ENCODE results near the gene CTSL. TPM values are rescaled to one million over a fixed set of nuclear protein-coding genes. Genes with fewer than 3 reads are reported as not detected.
A peak's percentile ranks its signal among the peaks of the same experiment; 100 is the strongest.

CTSL gene
- total and polyA plus RNA-seq, 4 donors = 109 to 1,526 (median 213) TPM

DNA sequence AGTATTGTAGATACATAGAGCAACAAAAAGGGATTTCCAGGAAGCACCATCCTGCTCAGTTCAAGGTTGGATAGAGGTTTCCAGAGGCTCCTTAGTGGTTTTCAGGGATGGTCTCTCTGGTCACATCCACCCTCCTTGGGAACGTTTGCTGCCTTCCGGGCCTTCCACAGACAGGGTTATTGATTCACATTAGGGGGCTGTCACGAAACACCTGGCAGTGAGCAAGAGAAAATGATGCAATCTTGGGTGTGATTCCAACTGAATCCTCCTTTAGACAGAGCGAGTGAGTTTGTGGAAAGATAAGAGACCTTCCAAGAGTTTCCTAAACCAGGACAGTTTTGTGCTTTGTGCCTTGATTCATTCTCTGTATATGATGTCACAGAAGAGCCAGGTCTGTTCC is 43.8 kb upstream of the CTSL start:
- Histone ChIP-seq H3K27me3 (ENCODE audit: control insufficient read depth in 3 of 3, insufficient read depth in 3 of 3, low read length in 2 of 3) (no peaks in the 10 kb centered on the region), H3K36me3 (ENCODE audit: control insufficient read depth in 4 of 4, insufficient read depth in 4 of 4, low read length in 4 of 4) (peaks cover 0 to 38% (median 24%) of the 10 kb centered on the region in 4 donors), H3K4me1 (ENCODE audit: control insufficient read depth in 5 of 5, insufficient read depth in 5 of 5, low read length in 5 of 5) (peaks cover 0 to 3% (median 0%) of the 10 kb centered on the region in 5 donors), H3K27ac (ENCODE audit: low read depth in 1 of 2, low read length in 1 of 2) (no peak overlapping the region), H3K4me3 (no peak overlapping the region), H3K9me3 (ENCODE audit: control insufficient read depth in 4 of 4, insufficient read depth in 3 of 4, low read length in 3 of 4) (no peaks in the 10 kb centered on the region), H3K9ac (ENCODE audit: insufficient read depth in 1 of 2, low read length in 2 of 2) (no peak overlapping the region)
- ATAC-seq (ENCODE audit: insufficient read depth, low FRiP score) (no peak), DNase-seq (no peak)
- WGBS, 2 donors = 67 to 81% methylated on average over 4 of the region's 4 CpGs
- TF ChIP-seq, protein P1, sequence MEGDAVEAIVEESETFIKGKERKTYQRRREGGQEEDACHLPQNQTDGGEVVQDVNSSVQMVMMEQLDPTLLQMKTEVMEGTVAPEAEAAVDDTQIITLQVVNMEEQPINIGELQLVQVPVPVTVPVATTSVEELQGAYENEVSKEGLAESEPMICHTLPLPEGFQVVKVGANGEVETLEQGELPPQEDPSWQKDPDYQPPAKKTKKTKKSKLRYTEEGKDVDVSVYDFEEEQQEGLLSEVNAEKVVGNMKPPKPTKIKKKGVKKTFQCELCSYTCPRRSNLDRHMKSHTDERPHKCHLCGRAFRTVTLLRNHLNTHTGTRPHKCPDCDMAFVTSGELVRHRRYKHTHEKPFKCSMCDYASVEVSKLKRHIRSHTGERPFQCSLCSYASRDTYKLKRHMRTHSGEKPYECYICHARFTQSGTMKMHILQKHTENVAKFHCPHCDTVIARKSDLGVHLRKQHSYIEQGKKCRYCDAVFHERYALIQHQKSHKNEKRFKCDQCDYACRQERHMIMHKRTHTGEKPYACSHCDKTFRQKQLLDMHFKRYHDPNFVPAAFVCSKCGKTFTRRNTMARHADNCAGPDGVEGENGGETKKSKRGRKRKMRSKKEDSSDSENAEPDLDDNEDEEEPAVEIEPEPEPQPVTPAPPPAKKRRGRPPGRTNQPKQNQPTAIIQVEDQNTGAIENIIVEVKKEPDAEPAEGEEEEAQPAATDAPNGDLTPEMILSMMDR (IDR thresholded peaks at IDR 0.05; ENCODE audit: control extremely low read depth, extremely low read depth) = no peak

DNA sequence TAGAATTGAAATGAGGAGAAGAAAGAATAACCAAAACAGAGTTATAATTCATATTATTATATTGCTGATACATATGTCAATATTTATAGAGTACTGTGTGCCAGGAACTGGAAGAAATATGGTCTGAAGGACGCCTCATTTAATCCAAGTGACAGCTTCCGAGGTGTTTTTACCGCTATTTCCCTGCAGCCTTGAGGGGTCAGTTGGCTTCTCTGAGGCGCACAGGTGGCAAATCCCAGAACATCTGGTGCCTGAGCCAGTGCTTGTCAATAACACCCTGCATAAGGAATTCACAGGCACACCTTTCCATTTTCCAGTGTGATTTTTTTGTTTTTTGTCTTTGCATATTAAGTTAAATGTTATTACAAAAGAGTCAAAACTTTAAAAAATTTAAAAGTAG is 43.3 kb upstream of the CTSL start:
- Histone ChIP-seq H3K27me3 (ENCODE audit: control insufficient read depth in 3 of 3, insufficient read depth in 3 of 3, low read length in 2 of 3) (no peaks in the 10 kb centered on the region), H3K9ac (ENCODE audit: insufficient read depth in 1 of 2, low read length in 2 of 2) (no peak overlapping the region), H3K9me3 (ENCODE audit: control insufficient read depth in 4 of 4, insufficient read depth in 3 of 4, low read length in 3 of 4) (no peaks in the 10 kb centered on the region), H3K27ac (ENCODE audit: low read depth in 1 of 2, low read length in 1 of 2) (no peak overlapping the region), H3K4me1 (ENCODE audit: control insufficient read depth in 5 of 5, insufficient read depth in 5 of 5, low read length in 5 of 5) (peaks cover 0 to 3% (median 0%) of the 10 kb centered on the region in 5 donors), H3K36me3 (ENCODE audit: control insufficient read depth in 4 of 4, insufficient read depth in 4 of 4, low read length in 4 of 4) (peaks cover 0 to 36% (median 25%) of the 10 kb centered on the region in 4 donors), H3K4me3 (no peak overlapping the region)
- ATAC-seq (ENCODE audit: insufficient read depth, low FRiP score) = no peak
- no peak for DNase-seq
- WGBS, 2 donors = 85 to 96% methylated on average over 4 of the region's 4 CpGs
- TF ChIP-seq, protein P1 (IDR thresholded peaks at IDR 0.05; ENCODE audit: control extremely low read depth, extremely low read depth) = no peak

DNA sequence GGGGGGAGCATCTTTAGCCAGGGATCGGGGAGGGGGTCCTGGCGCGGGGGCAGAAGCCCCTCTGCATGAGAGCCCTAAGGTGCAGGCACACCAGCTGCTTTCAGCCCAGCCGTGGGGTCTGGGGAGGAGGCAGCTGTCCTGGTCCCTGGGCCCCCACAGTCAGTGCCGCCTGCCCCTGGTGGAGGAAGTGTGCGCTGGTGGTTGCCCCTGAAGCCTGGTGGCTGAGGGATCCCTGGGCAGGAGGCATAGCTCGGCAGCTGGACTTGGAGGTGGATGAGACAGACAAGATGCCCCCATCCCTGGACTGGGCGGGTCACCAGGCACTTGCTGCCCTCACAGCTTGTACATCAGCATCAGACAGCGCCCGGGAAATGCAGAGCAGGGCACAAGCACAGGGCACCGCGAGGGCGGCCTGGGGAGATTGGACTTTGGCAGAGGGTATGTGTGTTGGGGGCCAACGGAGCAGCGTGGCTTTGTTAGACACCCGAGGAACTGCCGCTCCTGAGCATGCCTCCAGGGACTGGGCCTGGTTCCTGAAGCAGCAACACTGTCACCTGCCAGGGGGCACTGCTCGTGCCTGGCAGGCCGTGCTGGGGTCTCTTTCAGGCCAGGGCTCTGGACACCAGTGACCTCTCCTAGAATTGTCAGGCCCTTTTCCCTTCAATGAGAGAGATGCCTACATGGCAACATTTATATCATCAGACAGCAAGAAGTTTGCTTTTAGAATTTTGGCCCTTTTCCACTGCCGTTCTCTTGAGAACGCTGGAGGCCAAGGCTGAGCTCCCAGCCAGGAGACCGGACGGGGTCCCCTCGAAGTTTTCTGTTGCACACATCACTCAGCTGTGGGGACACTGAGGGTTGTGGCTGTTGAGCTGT is 41.9 kb upstream of the CTSL start:
- Histone ChIP-seq H3K4me1 (ENCODE audit: control insufficient read depth in 5 of 5, insufficient read depth in 5 of 5, low read length in 5 of 5) (peaks cover 0 to 3% (median 0%) of the 10 kb centered on the region in 5 donors), H3K27me3 (ENCODE audit: control insufficient read depth in 3 of 3, insufficient read depth in 3 of 3, low read length in 2 of 3) (no peaks in the 10 kb centered on the region), H3K4me3 (no peak overlapping the region), H3K9ac (ENCODE audit: insufficient read depth in 1 of 2, low read length in 2 of 2) (no peak overlapping the region), H3K9me3 (ENCODE audit: control insufficient read depth in 4 of 4, insufficient read depth in 3 of 4, low read length in 3 of 4) (no peaks in the 10 kb centered on the region), H3K36me3 (ENCODE audit: control insufficient read depth in 4 of 4, insufficient read depth in 4 of 4, low read length in 4 of 4) (peaks cover 0 to 41% (median 28%) of the 10 kb centered on the region in 4 donors), H3K27ac (ENCODE audit: low read depth in 1 of 2, low read length in 1 of 2) (no peak overlapping the region)
- TF ChIP-seq, protein P1 (IDR thresholded peaks at IDR 0.05; ENCODE audit: control extremely low read depth, extremely low read depth) = no peak
- peak in 1 of 3 donors; percentile 30 for DNase-seq
- ATAC-seq (ENCODE audit: insufficient read depth, low FRiP score) = no peak
- WGBS, 2 donors = 86 to 88% methylated on average over 24 of the region's 24 CpGs

Measured in lung (tissue), 12 donors.